Measurements from ENCODE around the gene CDCA7L.

DNA sequence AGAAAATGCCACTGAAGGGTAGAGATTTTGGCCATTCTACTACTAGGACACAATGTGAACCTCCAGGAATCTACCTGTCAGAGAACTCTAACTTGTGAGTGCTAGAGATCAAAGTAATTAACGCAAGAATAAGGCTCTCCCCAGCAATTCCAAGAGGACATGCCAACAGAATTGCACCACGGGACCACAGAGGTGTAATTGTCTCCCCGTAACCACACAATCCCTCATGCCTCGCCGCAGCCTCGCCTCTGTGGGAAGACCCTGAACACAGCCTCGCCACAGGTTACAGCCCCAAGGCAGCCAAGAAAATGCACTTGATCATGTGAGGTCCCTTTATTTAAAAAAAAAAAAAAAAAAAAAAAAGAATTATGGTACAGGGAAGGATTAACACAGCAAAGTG is 29.5 kb downstream of the CDCA7L start:
- TF ChIP-seq, protein P1, sequence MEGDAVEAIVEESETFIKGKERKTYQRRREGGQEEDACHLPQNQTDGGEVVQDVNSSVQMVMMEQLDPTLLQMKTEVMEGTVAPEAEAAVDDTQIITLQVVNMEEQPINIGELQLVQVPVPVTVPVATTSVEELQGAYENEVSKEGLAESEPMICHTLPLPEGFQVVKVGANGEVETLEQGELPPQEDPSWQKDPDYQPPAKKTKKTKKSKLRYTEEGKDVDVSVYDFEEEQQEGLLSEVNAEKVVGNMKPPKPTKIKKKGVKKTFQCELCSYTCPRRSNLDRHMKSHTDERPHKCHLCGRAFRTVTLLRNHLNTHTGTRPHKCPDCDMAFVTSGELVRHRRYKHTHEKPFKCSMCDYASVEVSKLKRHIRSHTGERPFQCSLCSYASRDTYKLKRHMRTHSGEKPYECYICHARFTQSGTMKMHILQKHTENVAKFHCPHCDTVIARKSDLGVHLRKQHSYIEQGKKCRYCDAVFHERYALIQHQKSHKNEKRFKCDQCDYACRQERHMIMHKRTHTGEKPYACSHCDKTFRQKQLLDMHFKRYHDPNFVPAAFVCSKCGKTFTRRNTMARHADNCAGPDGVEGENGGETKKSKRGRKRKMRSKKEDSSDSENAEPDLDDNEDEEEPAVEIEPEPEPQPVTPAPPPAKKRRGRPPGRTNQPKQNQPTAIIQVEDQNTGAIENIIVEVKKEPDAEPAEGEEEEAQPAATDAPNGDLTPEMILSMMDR (conservative IDR thresholded peaks at IDR 0.05; ENCODE audit: low read depth, low read length) = no peak
- TF ChIP-seq EZH2 (IDR thresholded peaks at IDR 0.05; ENCODE audit: low read length, unreplicated experiment) (no peak), EZH2phosphoT487 (IDR thresholded peaks at IDR 0.05; ENCODE audit: borderline replicate concordance, low read length) (no peak)

Measured in PC-3 (cell line).